A673 (cell line): Measurements from ENCODE around the gene CXCL12. TPM values are rescaled to one million over a fixed set of nuclear protein-coding genes. Genes with fewer than 3 reads are reported as not detected.

Experiments used
- BruUV-seq: library from RNA; stranded (reverse); fragments of 400-500 nt; replicated peaks from 2 replicates; lab custom pipeline; 2021; lab: Mats Ljungman, UMichigan
- CTCF ChIA-PET: fragments of 300-600 bp; sonication (Branson Sonifier 250); formaldehyde crosslinking; loops from one replicate; lab custom pipeline; 2022; ENCODE audit warnings: antibody characterized with exemption; lab: Charles Lee
- POLR2A ChIA-PET: fragments of 300-600 bp; sonication (Branson Sonifier 250); formaldehyde crosslinking; loops from one replicate; lab custom pipeline; 2022; ENCODE audit warnings: antibody characterized with exemption; ENCODE audit not compliant: low non-redundant PET; lab: Charles Lee
- DNase-seq: peaks from one replicate; pipeline ENCODE4 v3.0.0-alpha.2; 2015; ENCODE audit warnings: low spot score
- H3K27ac ChIP-seq: fragments of 200-600 bp; sonication (generic); 2 replicates; pipeline ENCODE4 v1.5.1; 2016; ENCODE audit warnings: mixed run types, low read depth, mild to moderate bottlenecking, mixed read lengths, antibody characterized with exemption, low read length; ENCODE audit not compliant: poor library complexity, severe bottlenecking
- H3K27me3 ChIP-seq: fragments of 200-600 bp; sonication (generic); replicated peaks from 2 replicates; pipeline ENCODE4 v1.6.1; 2017; ENCODE audit warnings: mixed run types, low read depth, mild to moderate bottlenecking, mixed read lengths, antibody characterized with exemption, low read length; ENCODE audit not compliant: insufficient read depth, poor library complexity
- H3K36me3 ChIP-seq: fragments of 200-600 bp; sonication (generic); 2 replicates; pipeline ENCODE4 v1.6.1; 2016; ENCODE audit warnings: mixed run types, mild to moderate bottlenecking, mixed read lengths, antibody characterized with exemption, low read length; ENCODE audit not compliant: insufficient read depth, poor library complexity, severe bottlenecking
- H3K4me1 ChIP-seq: fragments of 200-600 bp; sonication (generic); 2 replicates; pipeline ENCODE4 v1.6.1; 2017; ENCODE audit warnings: mixed run types, mild to moderate bottlenecking, mixed read lengths, antibody characterized with exemption, low read length; ENCODE audit not compliant: insufficient read depth, poor library complexity, severe bottlenecking
- H3K4me3 ChIP-seq: fragments of 200-600 bp; sonication (generic); 2 replicates; pipeline ENCODE4 v1.5.1; 2016; ENCODE audit warnings: low read depth, mixed run types, mild to moderate bottlenecking, mixed read lengths, low read length; ENCODE audit not compliant: poor library complexity, severe bottlenecking
- H3K9me3 ChIP-seq: fragments of 200-600 bp; sonication (generic); 2 replicates; pipeline ENCODE4 v1.6.1; 2016; ENCODE audit warnings: mixed run types, low read depth, mild to moderate bottlenecking, mixed read lengths, antibody characterized with exemption, low read length; ENCODE audit not compliant: poor library complexity, severe bottlenecking
- EZH2 ChIP-seq: fragments of 200-600 bp; sonication (generic); IDR thresholded peaks from 2 replicates; pipeline ENCODE4 v1.6.1; 2017; ENCODE audit warnings: borderline replicate concordance, low read depth, mild to moderate bottlenecking, mixed read lengths, antibody characterized with exemption, low read length; ENCODE audit not compliant: poor library complexity, severe bottlenecking
- intact Hi-C: fragments of 100-400 bp; cut with micrococcal nuclease; formaldehyde crosslinking; loops from one replicate; pipeline ENCODE4 v1.10.0; 2022; ENCODE audit not compliant: unreplicated experiment
- total RNA-seq: library from RNA; stranded (reverse); gene quantifications from 2 replicates; pipeline ENCODE4 v1.2.3, GENCODE V29; 2021
- TF ChIP-seq, protein P1 (sequence below): fragments of 300-800, 200-600 bp; sonication (generic); conservative IDR thresholded peaks from 2 replicates; pipeline ENCODE4 v1.5.1; 2017; ENCODE audit warnings: low read depth, mild to moderate bottlenecking, antibody characterized with exemption, low read length, moderate library complexity, mixed read lengths

CXCL12 gene
- total RNA-seq, 1 experiment from 2014 or later: 0.30 TPM

DNA sequence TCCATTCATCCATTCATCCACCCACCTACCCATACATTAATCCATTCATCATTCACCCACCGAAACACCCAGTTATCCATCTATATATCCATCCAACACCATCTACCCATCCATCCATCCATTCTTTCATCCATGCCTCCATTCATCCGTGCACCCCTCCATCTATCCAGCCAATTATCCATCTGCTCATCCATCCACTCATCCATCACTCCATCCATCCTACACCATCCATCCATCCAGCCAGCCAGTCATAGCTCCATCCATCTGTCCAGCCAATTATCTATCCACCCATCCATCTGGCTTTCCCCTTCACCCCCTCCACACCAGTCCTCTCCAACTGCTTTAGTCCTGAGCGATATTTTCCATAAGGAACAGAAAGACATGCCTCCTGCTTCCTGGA lies 7.5 kb upstream of the CXCL12 start:
- H3K9me3 ChIP-seq: no peaks in the 10 kb centered on the region
- no peaks in the 10 kb centered on the region for H3K36me3 ChIP-seq
- H3K4me3 ChIP-seq: no peak overlapping the region
- BruUV-seq: no TSS peak
- intact Hi-C loops: no loop called here
- ChIA-PET CTCF (no interaction called here), POLR2A (no interaction called here)
- no peak overlapping the region for H3K27ac ChIP-seq
- no peaks in the 10 kb centered on the region for H3K4me1 ChIP-seq
- no peaks in the 10 kb centered on the region for H3K27me3 ChIP-seq
- DNase-seq: no peak
- TF ChIP-seq, protein P1, sequence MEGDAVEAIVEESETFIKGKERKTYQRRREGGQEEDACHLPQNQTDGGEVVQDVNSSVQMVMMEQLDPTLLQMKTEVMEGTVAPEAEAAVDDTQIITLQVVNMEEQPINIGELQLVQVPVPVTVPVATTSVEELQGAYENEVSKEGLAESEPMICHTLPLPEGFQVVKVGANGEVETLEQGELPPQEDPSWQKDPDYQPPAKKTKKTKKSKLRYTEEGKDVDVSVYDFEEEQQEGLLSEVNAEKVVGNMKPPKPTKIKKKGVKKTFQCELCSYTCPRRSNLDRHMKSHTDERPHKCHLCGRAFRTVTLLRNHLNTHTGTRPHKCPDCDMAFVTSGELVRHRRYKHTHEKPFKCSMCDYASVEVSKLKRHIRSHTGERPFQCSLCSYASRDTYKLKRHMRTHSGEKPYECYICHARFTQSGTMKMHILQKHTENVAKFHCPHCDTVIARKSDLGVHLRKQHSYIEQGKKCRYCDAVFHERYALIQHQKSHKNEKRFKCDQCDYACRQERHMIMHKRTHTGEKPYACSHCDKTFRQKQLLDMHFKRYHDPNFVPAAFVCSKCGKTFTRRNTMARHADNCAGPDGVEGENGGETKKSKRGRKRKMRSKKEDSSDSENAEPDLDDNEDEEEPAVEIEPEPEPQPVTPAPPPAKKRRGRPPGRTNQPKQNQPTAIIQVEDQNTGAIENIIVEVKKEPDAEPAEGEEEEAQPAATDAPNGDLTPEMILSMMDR: no peak
- no peak for TF ChIP-seq EZH2

DNA sequence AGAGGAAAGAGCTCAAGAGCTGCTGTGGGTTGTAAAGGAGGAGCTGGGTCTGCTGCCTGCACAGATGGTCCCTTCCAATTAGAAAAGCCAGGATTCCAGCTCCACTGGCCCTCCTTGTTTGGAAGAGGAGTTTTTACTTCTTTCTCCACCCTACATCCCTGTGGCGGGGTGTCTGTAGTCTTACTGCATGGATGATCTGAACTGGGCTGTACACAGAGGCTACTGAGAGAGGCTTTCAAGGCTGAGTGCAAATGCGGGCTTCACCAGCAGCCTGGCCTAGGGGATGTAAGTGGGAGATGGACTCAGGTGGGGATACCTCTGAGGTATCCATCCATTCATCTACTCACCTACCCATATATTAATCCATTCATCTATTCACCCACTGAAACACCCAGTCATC lies 7.1 kb upstream of the CXCL12 start:
- intact Hi-C loops: no loop called here
- H3K4me3 ChIP-seq: no peak overlapping the region
- TF ChIP-seq, protein P1: no peak
- TF ChIP-seq EZH2: no peak
- no peaks in the 10 kb centered on the region for H3K36me3 ChIP-seq
- H3K27ac ChIP-seq: no peak overlapping the region
- no peak for DNase-seq
- H3K9me3 ChIP-seq: no peaks in the 10 kb centered on the region
- no TSS peak for BruUV-seq
- H3K4me1 ChIP-seq: no peaks in the 10 kb centered on the region
- POLR2A ChIA-PET: no interaction called here
- CTCF ChIA-PET: no interaction called here
- H3K27me3 ChIP-seq: no peaks in the 10 kb centered on the region

DNA sequence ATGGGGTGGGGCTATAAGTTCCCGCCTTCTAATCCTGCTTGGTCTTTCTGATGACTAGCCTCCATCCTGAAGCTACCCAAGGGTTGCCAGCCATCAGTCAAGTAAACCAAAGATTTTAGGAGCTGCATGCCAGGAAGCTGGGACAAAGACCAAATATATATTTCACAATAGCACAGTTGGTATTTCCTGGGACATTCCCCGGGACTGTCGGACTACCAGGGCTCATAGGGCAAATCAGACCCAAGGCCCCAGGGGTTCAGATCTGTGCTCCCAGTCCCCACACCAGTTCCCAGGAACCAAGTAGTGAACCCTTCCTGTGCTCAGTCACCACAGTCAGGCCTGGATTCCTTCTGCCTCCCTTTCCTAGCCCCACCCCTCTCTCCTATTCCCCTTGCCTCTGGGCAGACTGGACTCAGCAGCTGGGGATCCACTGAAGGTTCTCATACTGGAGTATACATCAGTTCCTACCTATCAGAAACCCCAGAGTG lies 5.7 kb upstream of the CXCL12 start:
- Histone ChIP-seq H3K36me3 (no peaks in the 10 kb centered on the region), H3K4me3 (no peak overlapping the region), H3K4me1 (no peaks in the 10 kb centered on the region), H3K27me3 (peaks cover 5% of the 10 kb centered on the region), H3K9me3 (no peaks in the 10 kb centered on the region), H3K27ac (no peak overlapping the region)
- TF ChIP-seq EZH2: no peak
- TF ChIP-seq, protein P1: no peak
- ChIA-PET POLR2A (no interaction called here), CTCF (no interaction called here)
- DNase-seq: no peak
- no TSS peak for BruUV-seq
- intact Hi-C loops: no loop called here
